GM21723 (cell line): ENCODE measurements around the gene PRKAR1B.

ENCODE experiments used
- ATAC-seq: cut with Tn5 transposase; IDR thresholded peaks from one replicate; pipeline ENCODE4 v1.9.1; 2021; ENCODE audit warnings: mild to moderate bottlenecking, moderate library complexity; ENCODE audit not compliant: unreplicated experiment

The PRKAR1B gene

GRCh38 chr7:528451-528850 is 198.6 kb downstream of the PRKAR1B start:
- no peak for ATAC-seq

- ATAC-seq: no peak
Measured at GRCh38 chr7:527723-528122, 199.4 kb downstream of the PRKAR1B start.

DNA sequence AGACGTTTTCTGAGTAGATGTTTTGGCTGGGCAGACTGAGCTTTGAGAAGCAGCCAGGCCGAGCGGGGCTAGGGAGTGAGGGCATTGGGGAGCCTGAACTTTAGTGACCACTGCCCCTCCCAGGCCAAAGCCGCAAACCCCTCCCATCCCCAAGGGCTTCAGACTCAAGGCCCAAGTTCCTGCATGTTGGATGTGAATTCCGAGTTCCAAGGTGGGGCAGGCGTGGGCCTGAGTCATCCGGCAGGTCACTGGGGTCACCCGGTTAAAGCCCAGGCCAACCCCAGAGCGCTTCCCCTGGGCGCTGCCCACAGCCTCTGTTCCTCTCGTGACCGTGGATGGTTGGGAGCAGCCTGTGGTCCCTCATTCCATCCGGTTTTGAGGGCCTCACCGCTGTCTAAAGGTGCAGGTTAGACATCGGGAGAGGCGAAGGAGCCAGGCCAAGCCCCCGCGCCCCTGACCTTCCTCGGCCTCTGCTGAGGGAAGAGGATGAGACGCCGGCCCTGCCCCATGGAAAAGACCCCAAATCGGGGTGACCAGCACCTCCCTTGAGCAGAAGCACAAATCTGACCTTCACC is 200.5 kb downstream of the PRKAR1B start:
- ATAC-seq: no peak

GRCh38 chr7:525740-526139 is 201.3 kb downstream of the PRKAR1B start:
- ATAC-seq: no peak

DNA sequence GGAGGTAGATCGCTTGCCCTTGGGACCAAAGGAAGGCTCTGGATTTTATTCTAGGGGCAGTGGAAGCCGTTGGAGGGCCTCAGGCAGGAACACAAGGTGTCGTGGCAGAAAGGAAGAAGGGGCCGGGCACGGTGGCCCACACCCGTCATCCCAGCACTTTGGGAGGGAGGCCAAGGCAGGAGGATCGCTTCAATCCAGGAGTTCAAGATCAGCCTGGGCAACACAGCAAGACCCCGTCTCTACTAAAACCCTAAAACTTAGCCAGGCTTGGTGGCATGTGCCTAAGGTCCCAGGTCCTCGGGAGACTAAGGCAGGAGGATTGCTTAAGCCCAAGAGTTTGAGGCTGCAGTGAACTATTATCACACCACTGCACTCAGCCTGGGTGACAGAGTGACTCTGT is 202.3 kb downstream of the PRKAR1B start:
- no peak for ATAC-seq

- no peak for ATAC-seq
Measured at GRCh38 chr7:523347-524336, 203.4 kb downstream of the PRKAR1B start.

- ATAC-seq: no peak
Measured at GRCh38 chr7:522951-523314, 204.1 kb downstream of the PRKAR1B start.

DNA sequence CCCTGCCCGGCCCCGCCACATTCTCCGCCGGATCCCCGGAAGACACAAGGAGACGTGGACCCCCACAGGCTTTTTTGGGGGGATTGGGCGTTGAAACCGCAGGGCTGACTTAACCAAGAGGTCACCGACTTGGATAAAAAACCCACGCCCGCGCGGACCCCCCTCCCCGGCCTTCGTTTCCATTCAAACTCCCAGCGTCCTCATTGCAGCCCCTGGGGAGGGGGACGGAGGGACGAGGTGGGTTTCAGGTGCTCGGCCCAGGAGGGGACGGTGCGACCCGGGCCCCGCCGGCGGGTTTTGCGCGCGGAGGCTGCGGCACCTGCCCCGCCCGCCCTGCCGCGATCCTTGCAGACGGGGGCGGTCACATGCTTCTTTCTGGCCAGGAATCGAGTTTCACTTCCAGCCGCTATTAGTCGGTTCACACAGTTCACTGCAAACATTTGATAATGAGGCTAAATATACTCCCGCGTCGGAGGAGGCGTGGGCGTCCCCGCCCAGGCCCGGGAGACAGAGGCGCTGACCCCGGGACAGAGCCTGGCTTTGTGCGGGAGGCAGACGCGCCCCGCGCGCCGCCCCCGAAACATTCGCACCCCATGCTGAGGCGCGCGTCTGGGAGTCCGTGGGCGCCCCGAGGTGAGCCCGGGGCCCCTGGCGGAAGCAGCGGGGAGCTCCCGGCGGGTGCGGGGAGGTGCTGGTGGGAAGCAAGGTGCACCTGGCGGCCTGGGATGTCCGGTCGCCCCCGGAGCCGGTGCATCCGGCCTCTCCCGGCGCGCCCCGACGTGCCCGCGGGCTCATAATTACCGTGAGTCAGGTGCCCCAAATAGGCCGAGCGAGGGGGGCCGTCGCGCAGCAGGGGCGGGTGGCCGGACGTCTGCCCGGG is 204.8 kb downstream of the PRKAR1B start:
- peak; percentile 39 for ATAC-seq

GRCh38 chr7:521221-522070 is 205.6 kb downstream of the PRKAR1B start:
- no peak for ATAC-seq

DNA sequence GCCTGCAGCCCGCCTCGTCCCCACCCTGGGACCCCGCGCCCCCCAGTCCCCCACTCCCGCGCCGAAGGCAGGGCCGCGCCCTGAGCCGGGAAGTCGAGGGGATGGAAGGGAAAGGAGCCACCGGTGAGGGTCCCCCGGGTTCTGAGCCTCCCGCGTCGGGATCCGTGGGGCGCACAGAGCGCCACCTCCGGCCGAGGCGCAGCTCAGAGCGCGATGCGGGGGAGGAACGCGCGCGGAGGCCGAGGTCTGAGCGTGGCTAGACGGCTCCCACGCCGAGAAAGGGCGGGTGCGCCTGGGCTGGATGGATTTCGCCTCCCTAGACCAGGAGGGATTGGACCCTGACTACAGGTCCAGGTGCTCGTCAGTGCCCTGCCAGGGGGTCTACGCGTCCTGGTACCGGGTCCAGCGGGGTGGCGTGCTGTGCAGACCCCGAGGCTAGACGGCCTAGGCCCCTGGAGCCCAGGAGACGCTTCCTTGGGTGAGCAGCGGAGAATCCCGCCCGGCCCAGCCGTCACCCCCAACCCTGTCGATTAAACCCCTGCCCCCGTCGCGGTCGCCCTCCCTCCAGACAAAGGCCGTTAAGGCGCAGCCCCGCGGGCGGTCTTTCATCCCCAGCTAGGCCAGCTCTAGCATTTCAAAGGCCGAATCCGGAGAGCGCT is 206.4 kb downstream of the PRKAR1B start:
- ATAC-seq: no peak

GRCh38 chr7:519484-520390 is 207.3 kb downstream of the PRKAR1B start, which contains the start of gene PDGFA:
PDGFA (minus strand) TSS chr7:519846; CDS start chr7:519001, 845 bp downstream.
- ATAC-seq: no peak

DNA sequence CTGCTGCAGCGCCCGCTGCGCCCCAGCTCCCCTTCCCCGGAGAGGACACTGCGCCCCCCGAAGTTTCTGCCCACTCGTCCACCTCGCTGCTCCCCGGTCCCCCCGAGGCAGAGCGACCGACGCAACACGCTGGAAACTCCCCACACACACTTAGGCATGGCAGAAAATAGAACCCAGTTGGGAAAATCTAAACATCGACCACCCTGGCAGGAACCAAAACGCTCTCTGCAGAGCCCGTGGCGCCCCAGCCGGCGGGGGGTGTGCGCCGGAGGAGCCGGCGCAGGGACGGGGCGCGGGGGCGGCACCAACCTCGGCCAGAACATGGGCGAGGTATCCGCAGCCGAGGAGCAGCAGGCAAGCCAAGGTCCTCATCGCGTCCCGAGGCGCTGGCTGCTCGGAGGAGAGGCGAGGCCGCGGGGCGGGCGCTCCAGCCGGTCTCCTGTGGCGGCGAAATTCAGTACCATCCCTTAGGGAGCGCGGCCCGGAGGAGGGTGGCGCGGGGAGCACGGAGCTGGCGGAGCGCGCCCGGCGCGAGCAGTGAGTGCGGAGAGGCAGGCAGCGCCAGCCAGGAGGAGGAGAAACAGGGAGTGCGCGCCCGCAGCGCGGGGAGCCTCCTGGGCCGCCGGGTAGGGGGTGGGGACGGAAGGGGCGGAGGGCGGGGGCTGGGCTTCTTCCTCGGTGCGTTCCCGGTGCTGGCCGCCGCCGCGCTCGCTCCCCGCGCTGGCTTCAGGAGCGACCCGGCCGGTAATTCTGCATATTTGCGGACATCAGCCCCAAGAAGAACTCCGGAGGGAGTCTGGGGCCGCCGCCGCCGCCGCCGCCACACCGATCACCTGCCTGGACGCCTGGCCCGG is 208.2 kb downstream of the PRKAR1B start:
- ATAC-seq: no peak

- no peak for ATAC-seq
Measured at GRCh38 chr7:517774-518629, 209.1 kb downstream of the PRKAR1B start.

DNA sequence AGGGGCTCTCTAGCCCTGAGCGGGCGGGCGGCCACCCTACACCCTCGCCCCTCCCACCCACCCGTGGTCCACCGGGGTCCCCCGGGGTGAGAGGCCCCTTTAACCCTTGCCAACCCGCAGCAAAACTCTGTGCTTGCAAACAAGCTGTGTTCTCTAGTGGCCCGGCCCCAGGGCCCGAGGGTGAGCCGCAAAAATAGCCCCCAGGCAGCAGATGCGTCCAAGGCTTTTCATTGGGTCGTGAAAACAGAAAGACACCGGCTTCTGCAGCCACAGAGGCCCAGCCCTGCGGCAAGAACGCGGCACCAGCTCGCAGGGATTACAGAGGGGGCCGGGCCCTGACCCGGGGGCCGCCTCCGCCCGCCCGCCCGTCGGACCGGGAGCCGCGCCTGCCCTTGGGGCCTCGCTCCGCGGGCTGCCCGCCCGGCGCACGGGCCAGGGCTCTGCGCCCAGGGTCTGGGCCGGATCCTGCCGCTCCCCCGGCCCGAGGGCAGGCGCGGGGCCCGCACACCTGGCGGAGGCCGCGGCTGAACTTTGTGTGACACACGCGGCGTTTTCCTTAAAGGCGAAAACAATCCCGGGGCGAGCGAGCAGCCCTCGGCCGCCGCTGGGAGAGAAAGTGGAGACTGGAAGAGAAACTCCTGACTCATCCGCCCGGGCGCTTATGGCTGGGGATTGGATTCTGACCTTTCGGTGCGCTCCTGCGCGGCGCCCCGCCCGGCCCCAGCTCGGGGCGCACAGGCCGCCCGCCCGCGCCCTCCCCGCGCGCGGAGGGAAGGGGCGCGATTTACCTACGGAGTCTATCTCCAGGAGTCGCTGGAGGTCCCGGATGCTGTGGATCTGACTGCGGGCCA is 210.2 kb downstream of the PRKAR1B start:
- no peak for ATAC-seq

DNA sequence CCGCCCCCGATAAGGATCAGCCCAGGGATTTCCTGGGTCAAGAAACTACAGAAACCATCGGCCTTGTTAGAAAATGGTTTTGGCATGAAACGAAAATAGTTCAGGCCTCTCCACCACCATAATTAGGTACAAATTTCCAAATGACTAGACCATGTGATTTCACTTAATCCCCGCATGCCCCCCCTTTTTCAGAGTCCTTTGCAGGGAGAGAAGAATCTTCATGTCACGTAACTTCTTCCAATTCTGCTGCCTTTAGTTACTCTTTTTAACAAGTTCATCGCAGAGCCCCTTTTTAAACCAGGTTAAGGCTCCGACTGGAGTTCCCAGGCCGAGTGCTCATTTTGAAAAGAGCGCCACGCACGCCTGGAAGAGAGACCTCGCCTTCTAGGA is 210.9 kb downstream of the PRKAR1B start:
- ATAC-seq: no peak

DNA sequence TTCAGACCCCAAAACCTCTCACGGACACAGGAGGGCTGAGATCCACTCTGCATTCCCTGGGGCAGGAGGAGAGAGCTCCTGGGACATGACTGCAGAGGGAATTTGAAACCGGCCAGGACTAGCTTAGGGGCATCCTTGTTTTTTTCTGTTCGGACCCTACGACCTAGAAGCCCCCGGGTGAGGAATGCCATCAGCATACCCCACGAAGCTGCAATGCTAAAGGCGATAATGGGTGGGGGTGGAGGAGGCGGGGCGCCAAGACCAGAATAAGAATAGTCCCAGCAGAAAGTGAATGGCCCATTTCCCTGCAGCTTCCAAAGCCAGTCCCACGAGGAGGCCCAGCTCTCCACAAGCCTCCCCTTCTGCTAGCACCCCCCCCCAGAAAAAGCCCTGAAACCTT is 211.5 kb downstream of the PRKAR1B start:
- no peak for ATAC-seq
